GM12872 (cell line): ENCODE data around the gene ALPG.
A peak's percentile ranks its signal among the peaks of the same experiment; 100 is the strongest.
"Not testable (repeated sequence)": the region's sequence is repeated elsewhere in the genome, so short reads cannot be mapped to it uniquely, and the experiment has no call there.

Experiments used
- TF ChIP-seq, protein P1 (sequence below): IDR thresholded peaks from 3 replicates; pipeline ENCODE4 v1.5.1; 2011; ENCODE audit warnings: low read depth, mild to moderate bottlenecking, low read length, moderate library complexity; ENCODE audit not compliant: insufficient read depth

The ALPG gene

DNA sequence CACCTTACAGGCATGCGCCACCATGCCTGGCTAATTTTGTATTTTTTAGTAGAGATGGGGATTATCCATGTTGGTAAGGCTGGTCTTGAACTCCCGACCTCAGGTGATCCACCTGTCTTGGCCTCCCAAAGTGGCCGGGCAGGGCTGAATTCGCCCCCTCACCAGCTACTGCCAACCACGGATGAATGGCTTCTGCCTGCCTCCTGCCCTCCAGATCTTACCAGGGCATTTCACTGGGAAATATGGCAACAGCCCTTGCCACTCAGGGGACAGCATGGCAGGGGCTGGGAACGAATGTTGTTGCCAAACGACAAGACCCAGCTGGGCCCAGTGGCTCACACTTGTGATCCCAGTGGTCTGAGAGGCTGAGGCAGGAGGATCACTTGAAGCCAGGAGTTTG is 29.9 kb upstream of the ALPG start:
- TF ChIP-seq, protein P1, sequence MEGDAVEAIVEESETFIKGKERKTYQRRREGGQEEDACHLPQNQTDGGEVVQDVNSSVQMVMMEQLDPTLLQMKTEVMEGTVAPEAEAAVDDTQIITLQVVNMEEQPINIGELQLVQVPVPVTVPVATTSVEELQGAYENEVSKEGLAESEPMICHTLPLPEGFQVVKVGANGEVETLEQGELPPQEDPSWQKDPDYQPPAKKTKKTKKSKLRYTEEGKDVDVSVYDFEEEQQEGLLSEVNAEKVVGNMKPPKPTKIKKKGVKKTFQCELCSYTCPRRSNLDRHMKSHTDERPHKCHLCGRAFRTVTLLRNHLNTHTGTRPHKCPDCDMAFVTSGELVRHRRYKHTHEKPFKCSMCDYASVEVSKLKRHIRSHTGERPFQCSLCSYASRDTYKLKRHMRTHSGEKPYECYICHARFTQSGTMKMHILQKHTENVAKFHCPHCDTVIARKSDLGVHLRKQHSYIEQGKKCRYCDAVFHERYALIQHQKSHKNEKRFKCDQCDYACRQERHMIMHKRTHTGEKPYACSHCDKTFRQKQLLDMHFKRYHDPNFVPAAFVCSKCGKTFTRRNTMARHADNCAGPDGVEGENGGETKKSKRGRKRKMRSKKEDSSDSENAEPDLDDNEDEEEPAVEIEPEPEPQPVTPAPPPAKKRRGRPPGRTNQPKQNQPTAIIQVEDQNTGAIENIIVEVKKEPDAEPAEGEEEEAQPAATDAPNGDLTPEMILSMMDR: no peak

DNA sequence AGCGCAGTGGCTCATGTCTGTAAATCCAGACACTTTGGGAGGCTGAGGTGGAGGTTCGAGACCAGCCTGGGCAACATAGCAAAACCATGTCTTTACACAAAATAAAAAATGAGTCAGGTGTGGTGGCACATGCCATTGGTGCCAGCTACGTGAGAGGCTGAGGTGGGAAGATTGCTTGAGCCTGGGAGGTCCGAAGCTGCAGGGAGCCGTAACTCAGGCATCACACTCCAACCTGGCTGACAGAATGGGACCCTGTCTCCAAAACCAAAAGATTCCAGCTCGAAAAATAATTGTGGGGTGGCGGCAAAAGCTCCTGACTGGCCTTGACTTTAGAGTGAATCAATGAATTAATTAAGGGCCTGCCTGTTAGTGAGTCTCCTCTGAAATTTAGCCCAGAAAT is 29.3 kb upstream of the ALPG start:
- TF ChIP-seq, protein P1: no peak

DNA sequence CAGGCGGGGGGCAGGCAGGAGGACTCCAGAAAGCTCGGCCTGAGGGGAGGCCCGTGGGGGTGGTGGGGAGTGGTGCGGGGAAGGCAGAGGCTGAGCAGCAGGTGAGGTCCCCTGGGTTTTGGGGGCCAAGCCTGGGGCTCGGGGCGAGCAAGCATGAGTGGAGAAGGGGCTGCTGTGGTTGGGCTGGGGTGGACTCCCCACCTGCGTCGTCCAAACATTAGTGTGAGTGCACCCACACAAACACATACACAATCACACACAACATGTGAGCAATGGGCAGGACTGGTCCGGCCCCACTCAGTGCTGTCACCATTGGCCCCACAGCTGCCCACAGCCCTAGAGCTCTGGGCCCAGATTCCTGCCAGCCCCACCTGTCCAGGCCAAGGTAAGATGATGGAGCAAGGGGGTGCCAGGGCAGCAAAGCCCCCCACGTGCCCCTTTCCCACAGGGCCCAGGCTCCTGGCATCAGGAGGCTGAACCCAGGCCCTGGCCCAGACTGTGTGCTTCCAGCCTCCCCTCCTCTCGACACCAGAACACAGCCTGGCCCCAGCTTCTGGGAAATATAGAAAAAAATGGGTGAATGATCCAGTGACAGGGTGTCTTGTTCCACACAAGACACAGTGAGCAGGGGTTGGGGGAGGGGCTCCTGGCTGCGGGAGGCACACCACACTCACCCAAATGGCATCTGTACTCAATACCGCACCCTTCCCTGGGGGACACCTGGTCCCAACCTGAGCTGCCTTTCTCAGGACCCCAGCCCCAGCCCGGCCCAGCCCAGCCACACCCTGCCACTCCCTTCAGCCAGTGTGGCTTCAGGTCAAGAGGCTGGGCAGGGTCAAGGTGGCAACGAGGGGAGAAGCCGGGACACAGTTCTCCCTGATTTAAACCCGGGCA is 28.6 kb upstream of the ALPG start:
- TF ChIP-seq, protein P1: no peak

DNA sequence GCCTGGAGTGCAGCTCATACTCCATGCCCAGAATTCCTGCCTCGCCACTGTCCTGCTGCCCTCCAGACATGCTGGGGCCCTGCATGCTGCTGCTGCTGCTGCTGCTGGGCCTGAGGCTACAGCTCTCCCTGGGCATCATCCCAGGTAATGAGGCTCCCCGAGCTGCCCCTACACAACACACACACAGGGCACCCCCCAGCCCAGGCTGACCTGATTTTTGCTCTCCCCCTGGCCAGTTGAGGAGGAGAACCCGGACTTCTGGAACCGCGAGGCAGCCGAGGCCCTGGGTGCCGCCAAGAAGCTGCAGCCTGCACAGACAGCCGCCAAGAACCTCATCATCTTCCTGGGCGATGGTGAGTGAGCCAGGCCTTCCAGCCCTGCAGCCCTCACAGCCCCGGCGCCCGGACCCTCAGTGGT is 27.9 kb upstream of the ALPG start, which contains the start of gene ALPP:
Gene ALPP (plus strand): TSS at position 17 of the 417 bp plus-strand sequence. CDS start 52 bp downstream, at position 69.
- TF ChIP-seq, protein P1: not testable (repeated sequence)

DNA sequence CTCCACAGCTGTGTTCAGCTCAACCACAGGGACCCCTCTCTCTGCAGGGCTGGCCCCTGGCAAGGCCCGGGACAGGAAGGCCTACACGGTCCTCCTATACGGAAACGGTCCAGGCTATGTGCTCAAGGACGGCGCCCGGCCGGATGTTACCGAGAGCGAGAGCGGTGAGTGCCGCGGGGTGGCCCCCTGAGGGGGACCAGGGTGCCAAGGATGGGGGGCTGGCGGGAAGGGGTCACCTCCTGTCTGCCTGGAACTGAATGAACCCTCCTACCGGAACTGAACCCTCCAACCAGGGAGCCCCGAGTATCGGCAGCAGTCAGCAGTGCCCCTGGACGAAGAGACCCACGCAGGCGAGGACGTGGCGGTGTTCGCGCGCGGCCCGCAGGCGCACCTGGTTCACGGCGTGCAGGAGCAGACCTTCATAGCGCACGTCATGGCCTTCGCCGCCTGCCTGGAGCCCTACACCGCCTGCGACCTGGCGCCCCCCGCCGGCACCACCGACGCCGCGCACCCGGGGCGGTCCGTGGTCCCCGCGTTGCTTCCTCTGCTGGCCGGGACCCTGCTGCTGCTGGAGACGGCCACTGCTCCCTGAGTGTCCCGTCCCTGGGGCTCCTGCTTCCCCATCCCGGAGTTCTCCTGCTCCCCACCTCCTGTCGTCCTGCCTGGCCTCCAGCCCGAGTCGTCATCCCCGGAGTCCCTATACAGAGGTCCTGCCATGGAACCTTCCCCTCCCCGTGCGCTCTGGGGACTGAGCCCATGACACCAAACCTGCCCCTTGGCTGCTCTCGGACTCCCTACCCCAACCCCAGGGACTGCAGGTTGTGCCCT is 25.2 kb upstream of the ALPG start:
- TF ChIP-seq, protein P1: 0 out of 3 replicates have a peak, but pooled peaks have one; percentile 10

DNA sequence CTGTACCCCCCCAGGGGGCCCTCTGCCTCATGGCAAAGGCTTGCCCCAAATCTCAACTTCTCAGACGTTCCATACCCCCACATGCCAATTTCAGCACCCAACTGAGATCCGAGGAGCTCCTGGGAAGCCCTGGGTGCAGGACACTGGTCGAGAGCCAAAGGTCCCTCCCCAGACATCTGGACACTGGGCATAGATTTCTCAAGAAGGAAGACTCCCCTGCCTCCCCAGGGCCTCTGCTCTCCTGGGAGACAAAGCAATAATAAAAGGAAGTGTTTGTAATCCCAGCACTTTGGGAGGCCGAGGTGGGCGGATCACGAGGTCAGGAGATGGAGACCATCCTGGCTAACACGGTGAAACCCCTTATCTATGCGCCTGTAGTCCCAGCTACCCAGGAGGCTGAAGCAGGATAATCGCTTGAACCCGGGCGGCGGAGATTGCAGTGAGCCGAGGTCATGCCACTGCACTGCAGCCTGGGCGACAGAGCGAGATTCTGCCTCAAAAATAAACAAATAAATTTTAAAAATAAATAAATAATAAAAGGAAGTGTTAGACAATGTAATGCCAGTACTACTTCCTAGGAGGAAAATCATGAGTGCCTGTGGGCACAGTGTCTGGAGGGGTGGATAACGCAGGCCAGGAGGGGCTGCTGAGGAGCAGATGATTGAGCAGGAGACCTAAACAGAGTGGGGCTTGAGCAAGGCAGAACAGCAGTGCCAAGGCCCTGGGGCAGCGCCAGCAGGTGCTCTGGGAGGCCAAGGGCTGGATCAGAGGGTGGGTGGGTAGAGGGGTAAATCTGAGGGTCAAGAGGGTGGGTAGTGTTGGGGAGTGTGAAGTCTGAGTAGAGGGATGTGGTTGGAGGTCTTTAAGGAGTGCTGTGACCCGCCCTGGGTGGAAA is 24.1 kb upstream of the ALPG start:
- TF ChIP-seq, protein P1: no peak
